Measurements from ENCODE around the gene DOCK4.
"Not testable (repeated sequence)": the region's sequence is repeated elsewhere in the genome, so short reads cannot be mapped to it uniquely, and the experiment has no call there.

Gene DOCK4, protein sequence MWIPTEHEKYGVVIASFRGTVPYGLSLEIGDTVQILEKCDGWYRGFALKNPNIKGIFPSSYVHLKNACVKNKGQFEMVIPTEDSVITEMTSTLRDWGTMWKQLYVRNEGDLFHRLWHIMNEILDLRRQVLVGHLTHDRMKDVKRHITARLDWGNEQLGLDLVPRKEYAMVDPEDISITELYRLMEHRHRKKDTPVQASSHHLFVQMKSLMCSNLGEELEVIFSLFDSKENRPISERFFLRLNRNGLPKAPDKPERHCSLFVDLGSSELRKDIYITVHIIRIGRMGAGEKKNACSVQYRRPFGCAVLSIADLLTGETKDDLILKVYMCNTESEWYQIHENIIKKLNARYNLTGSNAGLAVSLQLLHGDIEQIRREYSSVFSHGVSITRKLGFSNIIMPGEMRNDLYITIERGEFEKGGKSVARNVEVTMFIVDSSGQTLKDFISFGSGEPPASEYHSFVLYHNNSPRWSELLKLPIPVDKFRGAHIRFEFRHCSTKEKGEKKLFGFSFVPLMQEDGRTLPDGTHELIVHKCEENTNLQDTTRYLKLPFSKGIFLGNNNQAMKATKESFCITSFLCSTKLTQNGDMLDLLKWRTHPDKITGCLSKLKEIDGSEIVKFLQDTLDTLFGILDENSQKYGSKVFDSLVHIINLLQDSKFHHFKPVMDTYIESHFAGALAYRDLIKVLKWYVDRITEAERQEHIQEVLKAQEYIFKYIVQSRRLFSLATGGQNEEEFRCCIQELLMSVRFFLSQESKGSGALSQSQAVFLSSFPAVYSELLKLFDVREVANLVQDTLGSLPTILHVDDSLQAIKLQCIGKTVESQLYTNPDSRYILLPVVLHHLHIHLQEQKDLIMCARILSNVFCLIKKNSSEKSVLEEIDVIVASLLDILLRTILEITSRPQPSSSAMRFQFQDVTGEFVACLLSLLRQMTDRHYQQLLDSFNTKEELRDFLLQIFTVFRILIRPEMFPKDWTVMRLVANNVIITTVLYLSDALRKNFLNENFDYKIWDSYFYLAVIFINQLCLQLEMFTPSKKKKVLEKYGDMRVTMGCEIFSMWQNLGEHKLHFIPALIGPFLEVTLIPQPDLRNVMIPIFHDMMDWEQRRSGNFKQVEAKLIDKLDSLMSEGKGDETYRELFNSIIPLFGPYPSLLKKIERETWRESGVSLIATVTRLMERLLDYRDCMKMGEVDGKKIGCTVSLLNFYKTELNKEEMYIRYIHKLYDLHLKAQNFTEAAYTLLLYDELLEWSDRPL (N-terminal part only)

GRCh38 chr7:112206238-112206990 lies at the start of gene DOCK4, which contains the start of gene ZNF277:
Gene DOCK4 (minus strand): TSS chr7:112206399. CDS start chr7:112206138, 261 bp downstream.
Gene ZNF277 (plus strand): TSS chr7:112206695. CDS start chr7:112206717, 22 bp downstream.
- DNase-seq (ENCODE audit: low read depth in 3 of 3) = peak; percentile 98 to 99 (median 98)

DNA sequence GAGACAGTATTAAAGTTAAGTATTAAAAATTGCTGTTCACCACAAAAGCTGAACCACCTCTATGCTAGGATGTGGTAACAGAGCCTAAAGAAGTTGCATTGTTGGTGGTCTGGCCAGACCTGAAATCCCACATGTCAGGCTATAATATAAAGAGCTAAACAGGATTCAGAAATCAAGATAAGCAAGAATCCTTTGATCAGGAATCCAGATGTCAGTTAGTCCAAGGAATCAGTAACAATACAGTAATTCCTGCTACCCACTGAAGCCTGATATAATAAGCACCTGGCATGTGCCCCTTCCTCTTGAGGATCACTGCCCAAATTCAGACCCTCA lies 49.2 kb upstream of the DOCK4 start:
- no peak for DNase-seq (ENCODE audit: low read depth in 3 of 3)

GRCh38 chr7:112254709-112255387 lies 48.6 kb upstream of the DOCK4 start:
- DNase-seq (ENCODE audit: low read depth in 3 of 3) = no peak

GRCh38 chr7:112254156-112254555 lies 48.0 kb upstream of the DOCK4 start:
- DNase-seq (ENCODE audit: low read depth in 3 of 3) = no peak

GRCh38 chr7:112252691-112253090 lies 46.5 kb upstream of the DOCK4 start:
- DNase-seq (ENCODE audit: low read depth in 3 of 3) = no peak

DNA sequence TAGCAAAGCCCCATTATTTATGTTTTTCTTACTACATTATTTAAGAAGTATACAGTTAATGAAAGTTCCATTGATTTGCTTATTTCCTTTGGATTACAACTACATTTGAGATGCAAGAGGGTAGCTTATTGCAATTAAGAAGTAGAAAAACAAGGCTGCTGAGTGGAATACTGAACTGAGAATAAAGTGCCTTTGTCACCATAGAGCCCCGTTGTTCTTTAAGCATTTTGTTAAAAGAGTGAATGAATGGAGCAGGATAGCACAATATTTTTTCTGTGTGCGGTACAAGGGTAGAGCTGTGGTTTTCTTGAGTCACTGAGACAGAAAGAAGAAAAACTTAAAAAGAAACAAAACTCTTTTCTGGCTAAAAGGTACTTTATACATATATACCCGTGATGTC lies 45.9 kb upstream of the DOCK4 start:
- no peak for DNase-seq (ENCODE audit: low read depth in 3 of 3)

- not testable (repeated sequence) for DNase-seq (ENCODE audit: low read depth in 3 of 3)
Observed at GRCh38 chr7:112249967-112250366, 43.8 kb upstream of the DOCK4 start.

GRCh38 chr7:112248598-112248997 lies 42.4 kb upstream of the DOCK4 start:
- DNase-seq (ENCODE audit: low read depth in 3 of 3) = no peak

DNA sequence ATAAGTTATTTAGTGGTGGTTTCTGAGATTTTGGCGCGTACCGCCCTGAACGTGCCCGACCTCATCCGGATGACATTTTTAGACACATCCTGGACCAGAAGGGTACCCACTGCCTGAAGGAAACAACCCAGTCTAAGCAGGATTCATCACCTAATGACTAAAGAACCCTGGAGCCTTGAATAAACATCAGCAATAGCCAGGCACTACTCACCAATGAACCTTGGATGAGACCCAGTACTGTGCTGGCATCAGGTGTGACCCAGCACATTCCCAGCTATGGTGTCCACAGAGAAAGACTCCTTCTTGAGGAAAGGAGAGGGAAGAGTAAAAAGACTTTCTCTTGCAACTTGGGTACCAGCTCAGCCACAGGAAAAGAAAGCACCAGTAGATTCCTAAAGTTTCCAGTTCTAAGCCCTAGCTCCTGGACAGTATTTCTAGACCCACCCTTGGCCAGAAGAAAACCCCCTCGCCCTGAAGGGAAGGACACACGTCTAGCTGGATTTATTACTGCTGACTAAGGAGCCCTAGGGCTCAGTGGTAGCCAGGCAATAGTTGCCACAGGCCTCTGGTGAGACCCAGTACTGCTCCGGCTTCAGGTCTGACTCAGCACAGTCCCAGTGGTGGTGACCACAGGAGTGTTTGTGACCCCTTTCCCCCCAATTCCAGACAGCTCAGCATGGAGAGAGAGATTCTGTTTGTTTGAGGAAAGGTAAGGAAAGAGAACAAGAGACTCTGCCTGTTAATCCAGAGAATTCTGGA lies 32.8 kb upstream of the DOCK4 start:
- no peak for DNase-seq (ENCODE audit: low read depth in 3 of 3)

GRCh38 chr7:112238330-112238729 lies 32.1 kb upstream of the DOCK4 start:
- no peak for DNase-seq (ENCODE audit: low read depth in 3 of 3)

GRCh38 chr7:112236597-112236996 lies 30.4 kb upstream of the DOCK4 start:
- no peak for DNase-seq (ENCODE audit: low read depth in 3 of 3)

- DNase-seq (ENCODE audit: low read depth in 3 of 3) = no peak
Observed at GRCh38 chr7:112234147-112234546, 27.9 kb upstream of the DOCK4 start.

GRCh38 chr7:112233048-112233697 lies 27.0 kb upstream of the DOCK4 start:
- DNase-seq (ENCODE audit: low read depth in 3 of 3) = no peak

DNA sequence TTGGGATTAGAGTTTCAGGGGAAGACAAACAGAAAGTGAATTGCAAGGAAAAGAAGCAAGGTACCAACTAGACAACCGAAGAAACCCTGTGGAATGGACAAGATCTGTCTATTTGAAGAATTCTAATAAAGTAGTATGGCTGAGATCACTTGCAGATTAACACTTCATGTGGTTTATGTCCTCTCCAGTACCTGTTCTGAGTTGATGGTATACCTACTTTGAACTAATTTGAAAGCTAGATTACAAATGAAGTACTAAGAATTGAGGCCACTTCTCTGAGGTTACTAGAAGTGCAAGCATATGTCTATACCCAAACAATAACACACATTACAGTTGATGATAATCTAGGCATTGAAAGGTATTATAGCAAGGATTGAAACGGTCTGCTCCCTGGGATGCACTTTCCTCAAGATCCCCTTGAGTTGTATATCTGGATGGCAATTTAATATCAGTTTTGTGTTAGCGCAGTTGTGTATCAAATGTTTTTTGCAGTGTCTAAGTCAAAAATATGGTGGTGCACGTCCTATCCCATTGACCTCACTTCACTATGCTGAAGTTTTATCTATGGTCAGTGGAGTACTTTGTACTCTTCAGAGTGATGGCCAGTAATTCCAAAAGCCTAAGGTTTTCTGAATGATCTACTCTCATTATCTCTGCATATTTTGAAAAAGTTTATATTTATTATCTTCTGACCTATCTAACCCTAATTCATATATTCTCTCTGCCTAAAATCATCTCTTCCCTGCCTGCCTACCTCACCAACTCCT lies 26.2 kb upstream of the DOCK4 start:
- DNase-seq (ENCODE audit: low read depth in 3 of 3) = no peak

DNA sequence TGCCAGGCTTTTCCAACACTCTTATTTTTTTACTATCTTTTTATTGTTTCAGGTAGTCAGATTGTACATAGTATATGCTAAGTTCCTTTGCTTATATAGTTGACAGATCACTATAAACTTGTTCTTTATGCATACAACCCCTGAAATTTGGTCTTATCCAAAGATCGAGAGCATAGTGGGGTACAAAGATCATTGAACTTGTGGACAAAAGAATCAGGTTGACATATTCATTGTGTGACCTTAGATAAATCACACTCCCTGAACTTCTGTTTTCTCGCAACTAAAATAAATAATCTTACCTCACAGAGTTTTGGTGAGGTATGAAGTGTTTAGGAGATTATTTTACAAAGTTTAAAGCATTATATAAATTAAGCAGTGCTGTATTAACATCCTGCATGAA lies 22.4 kb upstream of the DOCK4 start:
- no peak for DNase-seq (ENCODE audit: low read depth in 3 of 3)

- no peak for DNase-seq (ENCODE audit: low read depth in 3 of 3)
Observed at GRCh38 chr7:112226701-112227276, 20.6 kb upstream of the DOCK4 start.

- no peak for DNase-seq (ENCODE audit: low read depth in 3 of 3)
Observed at GRCh38 chr7:112225006-112225405, 18.8 kb upstream of the DOCK4 start.

DNA sequence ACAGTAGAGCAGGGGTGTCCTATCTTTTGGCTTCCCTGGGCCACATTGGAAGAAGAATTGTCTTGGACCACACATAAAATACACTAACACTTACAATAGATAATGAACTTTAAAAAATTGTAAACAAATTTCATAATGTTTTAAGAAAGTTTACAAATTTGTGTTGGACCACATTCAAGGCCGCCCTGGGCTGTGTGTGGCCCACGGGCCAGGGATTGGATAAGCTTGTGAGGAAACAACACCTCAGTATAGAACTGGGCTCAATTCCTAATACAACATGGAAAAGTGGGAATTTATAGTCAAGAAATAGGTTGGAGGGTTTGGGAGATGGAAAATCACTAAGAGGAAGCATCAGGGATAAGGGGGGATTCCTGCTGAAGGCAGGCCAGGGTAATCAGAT lies 18.0 kb upstream of the DOCK4 start:
- DNase-seq (ENCODE audit: low read depth in 3 of 3) = no peak

Data from stimulated activated CD4-positive, alpha-beta T cell treated with anti-CD3 and anti-CD28 coated beads, TNF-alpha, amount 100 ng/mL, for 48 hours (primary cell).